AG09309 (cell line): Measurements from ENCODE around the gene ADCK1.

Source experiments
- DNase-seq: peaks from one replicate; pipeline ENCODE4 v3.0.0-alpha.2; 2010; ENCODE audit warnings: low read depth
- H3K4me3 ChIP-seq: 2 replicates; pipeline ENCODE4 v1.5.1; 2011; ENCODE audit warnings: mild to moderate bottlenecking, low read depth, low read length, moderate library complexity; ENCODE audit not compliant: control insufficient read depth
- TF ChIP-seq, protein P1 (sequence below): IDR thresholded peaks from 2 replicates; pipeline ENCODE4 v1.5.1; 2011; ENCODE audit warnings: mild to moderate bottlenecking, low read depth, low read length, inconsistent platforms; ENCODE audit not compliant: insufficient read depth, control insufficient read depth; ENCODE audit errors: missing control alignments

ADCK1 gene

DNA sequence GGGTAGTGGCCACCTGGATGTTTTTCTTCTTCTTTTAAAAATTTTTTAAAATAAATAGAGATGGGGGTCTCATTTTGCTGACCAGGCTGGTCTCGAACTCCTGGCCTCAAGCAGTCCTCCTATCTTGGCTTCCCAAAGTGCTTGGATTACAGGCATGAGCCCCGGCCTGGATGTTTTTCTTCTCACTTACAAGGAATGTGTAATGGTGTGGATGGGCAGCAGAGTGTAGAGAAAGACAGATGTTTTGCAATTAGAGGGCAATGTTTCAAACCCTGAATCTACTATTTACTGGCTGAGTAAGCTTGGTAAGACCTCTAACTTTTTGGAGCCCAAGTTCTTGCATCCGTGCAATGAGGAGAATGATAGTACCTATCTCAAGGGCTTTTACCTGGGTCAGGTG is 48.1 kb downstream of the ADCK1 start:
- DNase-seq: peak; percentile 18
- TF ChIP-seq, protein P1, sequence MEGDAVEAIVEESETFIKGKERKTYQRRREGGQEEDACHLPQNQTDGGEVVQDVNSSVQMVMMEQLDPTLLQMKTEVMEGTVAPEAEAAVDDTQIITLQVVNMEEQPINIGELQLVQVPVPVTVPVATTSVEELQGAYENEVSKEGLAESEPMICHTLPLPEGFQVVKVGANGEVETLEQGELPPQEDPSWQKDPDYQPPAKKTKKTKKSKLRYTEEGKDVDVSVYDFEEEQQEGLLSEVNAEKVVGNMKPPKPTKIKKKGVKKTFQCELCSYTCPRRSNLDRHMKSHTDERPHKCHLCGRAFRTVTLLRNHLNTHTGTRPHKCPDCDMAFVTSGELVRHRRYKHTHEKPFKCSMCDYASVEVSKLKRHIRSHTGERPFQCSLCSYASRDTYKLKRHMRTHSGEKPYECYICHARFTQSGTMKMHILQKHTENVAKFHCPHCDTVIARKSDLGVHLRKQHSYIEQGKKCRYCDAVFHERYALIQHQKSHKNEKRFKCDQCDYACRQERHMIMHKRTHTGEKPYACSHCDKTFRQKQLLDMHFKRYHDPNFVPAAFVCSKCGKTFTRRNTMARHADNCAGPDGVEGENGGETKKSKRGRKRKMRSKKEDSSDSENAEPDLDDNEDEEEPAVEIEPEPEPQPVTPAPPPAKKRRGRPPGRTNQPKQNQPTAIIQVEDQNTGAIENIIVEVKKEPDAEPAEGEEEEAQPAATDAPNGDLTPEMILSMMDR: no peak
- H3K4me3 ChIP-seq: no peak overlapping the region

DNA sequence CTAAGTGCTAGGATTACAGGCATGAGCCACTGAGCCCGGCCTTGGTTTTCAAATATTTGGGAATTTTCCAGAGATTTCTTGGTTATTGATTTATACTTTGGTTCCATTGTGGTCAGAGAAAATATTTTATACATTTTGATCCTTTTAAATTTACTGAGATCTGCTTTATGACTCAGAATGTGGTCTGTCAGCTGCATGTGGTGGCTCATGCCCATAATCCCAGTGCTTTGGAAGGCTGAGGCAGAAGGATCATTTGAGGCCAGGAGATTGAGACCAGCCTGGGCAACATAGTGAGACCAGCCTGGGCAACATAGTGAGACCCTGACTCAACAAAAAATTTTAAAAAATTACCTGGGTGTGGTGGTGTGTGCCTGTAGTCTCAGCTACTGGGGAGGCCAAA is 49.8 kb downstream of the ADCK1 start:
- H3K4me3 ChIP-seq: no peak overlapping the region
- TF ChIP-seq, protein P1: no peak
- DNase-seq: peak; percentile 3

GRCh38 chr14:77853919-77854318 is 54.0 kb downstream of the ADCK1 start:
- TF ChIP-seq, protein P1: no peak
- H3K4me3 ChIP-seq: no peak overlapping the region
- no peak for DNase-seq

DNA sequence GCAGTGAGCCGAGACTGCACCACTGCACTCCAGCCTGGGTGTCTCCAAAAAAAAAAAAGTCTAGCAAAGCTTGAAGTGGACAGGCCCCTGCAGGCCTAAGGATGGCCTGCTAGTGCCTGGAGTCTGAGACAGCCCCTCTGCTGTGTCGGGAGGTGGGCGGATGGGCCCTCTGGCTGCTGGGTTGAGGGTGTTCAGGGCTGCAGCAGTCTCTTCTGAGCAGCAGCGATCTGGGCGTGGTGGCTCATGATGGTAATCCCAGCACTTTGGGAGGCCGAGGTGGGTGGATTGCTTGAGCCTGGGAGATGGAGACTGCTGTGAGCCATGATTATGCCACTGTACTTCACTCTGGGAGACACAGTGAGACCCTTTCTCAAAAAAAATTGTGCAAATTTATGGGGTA is 57.0 kb downstream of the ADCK1 start:
- DNase-seq: no peak
- TF ChIP-seq, protein P1: no peak
- H3K4me3 ChIP-seq: no peak overlapping the region

GRCh38 chr14:77859934-77860570 is 60.1 kb downstream of the ADCK1 start:
- H3K4me3 ChIP-seq: no peak overlapping the region
- TF ChIP-seq, protein P1: no peak
- DNase-seq: no peak

GRCh38 chr14:77861201-77861600 is 61.3 kb downstream of the ADCK1 start:
- TF ChIP-seq, protein P1: no peak
- DNase-seq: no peak

More at GRCh38 chr14:77861201-77861600, 61.3 kb downstream of the ADCK1 start:
- H3K4me3 ChIP-seq: no peak overlapping the region
